GM19372 (cell line): Measurements from ENCODE around the gene IVL.

ENCODE experiments used
- ATAC-seq: cut with Tn5 transposase; IDR thresholded peaks from one replicate; pipeline ENCODE4 v1.9.1; 2021; ENCODE audit warnings: mild to moderate bottlenecking, low read depth, moderate library complexity; ENCODE audit not compliant: unreplicated experiment

Gene IVL

DNA sequence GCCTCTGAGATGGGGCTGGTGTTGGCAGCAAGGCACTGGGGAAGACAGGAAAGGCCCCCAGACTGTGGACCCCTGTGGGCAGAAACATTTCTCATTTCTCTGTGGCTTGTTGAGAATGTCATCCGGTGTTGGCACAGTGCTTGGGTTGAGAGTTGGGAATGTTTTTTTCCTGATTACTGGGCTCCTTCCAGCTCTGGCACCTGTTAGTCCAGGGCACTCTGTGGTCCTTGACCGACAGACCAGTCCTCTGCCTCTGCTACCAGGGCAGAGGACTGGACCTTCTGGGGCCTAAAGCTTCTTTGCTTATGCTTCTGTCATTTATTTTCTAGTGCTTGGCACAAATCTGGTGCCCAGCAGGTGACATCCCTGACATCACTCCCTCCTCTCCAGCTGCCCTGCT is 33.8 kb downstream of the IVL start:
- no peak for ATAC-seq

DNA sequence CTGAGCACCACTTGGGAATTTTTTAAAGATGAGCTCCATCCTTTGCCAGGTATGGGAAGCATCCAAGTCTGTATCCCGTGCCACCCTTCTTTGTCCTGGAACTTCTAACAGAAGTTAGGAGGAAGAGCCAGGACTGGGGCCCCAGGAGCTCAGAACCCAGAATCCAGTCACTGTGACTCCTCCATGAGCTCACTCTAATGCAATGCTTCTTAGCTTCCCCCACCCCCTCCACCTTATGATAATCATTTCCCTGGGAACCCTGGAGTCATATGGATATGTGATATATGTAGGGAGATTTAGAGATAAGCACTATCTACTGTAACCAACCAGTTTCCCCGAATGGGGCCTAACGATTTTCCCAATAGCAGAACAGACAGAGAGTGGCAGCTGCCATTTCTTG is 37.9 kb downstream of the IVL start:
- ATAC-seq: no peak

DNA sequence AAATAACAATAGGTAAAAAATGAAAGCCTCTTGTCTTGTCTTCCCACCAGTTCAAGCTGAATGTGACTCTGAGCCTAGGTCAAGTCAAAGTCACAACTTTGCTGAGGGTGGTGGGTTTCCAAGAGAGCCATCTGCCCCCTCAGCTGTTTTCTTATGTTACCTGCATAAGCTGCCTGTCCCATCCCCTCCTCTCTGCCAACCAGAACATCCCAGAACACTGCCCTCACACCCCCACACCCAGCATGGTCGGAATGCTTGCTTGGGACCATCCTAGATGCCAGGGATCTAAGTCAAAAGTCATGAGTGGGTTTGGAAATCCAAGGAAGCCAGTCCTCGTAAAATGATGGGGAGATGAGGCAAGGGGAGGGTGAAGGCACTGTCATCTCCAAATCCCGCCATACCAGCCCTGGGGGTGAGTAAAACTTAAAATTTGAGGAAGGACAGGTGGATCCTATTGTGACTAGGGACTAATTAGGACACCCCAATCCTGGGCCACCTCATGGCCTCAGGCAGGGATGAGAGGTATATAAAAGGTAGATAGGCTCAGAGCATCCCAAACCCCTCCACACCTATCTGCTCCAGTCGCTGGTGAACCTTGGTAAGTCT is 38.4 kb downstream of the IVL start, which contains the start of gene SPRR5:
TSS of gene SPRR5 (plus strand) at position 556 of the 606 bp plus-strand sequence. CDS start 1,349 bp downstream, outside the sequence.
- no peak for ATAC-seq

DNA sequence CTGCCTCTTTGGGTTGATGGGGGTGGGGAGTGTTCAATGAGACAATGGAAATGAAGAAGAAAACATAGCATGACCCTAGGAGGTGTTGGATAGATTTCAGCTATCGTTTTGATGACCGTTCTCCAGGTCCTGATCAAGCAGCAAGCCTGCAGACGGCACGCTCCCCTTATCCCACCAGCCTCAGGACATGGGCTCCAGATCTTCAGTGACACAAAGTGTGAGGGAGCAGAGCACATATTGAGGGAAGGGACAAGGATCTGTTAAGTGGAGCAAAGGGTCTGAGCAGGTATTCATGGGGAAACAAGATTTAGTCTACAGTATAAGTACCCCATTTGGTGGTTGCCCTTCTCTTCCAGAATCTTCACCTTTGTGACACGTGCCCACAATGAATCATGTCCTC is 43.4 kb downstream of the IVL start:
- no peak for ATAC-seq

DNA sequence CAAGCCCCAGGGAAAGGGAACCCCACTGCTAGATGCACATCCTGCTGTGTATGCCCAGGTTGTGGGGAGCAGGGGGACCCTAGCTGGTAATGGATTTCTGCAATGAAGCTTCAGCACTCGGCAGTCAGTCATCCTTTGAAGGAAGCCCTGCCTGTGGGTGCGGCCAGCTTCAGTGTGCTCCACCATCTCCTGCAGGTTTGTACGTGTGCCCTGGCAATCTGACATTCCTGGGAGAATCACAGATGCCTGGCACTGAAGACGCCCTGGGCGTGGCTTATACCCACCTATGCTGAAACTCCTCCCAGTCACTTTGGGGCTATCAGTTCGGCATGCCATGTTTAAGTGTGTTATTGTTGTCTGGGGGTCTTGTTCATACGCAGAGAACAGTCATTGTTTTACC is 45.4 kb downstream of the IVL start:
- ATAC-seq: no peak

DNA sequence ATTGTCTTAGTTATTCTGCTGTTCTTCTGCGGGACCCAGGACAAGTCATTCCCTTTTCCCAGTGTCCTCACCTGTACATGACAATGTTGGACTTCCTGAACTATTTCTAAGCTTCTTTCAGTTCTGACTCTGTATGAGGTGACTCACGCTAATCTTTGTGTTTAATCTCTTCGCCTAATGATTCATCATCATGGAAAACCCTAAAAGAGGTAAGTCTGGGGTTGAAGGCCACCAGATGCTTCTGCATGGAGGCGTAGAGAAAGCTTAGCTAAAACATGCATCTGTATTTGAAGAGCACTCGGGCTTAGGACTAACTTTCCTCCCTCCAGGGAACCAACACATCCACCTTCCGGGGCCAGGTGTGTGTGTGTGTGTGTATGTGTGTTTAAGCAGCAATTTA is 46.1 kb downstream of the IVL start:
- no peak for ATAC-seq

DNA sequence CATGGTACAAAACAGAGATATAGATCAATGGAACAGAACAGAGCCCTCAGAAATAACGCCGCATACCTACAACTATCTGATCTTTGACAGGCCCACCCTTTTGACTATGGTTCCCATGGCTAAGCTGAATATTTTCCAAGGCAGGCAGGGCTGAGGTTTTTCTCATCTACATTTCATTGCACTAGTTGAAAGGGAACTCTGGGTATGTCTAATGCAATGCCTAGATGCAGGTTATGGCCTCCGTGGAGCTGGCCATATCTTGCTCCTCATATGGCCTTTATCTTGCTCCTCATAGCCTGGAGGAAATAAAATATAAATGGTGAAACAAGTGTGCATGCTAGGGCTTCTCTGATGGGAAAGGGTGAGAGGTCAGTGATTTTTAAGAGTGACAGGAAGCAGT is 49.2 kb downstream of the IVL start:
- ATAC-seq: no peak

DNA sequence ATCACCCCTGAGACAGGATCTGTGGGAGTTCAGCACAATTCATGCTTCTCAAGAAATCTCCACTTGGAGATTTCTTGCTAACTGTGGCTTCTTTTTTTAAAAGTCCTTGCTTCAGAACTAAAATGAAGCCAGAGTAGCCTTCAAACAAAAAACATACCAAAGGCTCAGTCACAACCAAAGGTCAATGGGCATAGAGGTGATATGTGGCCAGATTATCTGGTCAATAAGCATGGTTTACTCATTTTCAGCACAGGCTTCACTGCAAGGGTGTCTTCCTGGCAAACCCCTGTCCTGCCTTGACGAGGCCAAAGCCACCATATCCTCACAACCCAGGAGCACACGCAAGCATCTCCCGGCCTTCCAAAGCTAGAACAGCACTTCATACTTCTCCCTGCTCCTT is 50.9 kb downstream of the IVL start:
- no peak for ATAC-seq

DNA sequence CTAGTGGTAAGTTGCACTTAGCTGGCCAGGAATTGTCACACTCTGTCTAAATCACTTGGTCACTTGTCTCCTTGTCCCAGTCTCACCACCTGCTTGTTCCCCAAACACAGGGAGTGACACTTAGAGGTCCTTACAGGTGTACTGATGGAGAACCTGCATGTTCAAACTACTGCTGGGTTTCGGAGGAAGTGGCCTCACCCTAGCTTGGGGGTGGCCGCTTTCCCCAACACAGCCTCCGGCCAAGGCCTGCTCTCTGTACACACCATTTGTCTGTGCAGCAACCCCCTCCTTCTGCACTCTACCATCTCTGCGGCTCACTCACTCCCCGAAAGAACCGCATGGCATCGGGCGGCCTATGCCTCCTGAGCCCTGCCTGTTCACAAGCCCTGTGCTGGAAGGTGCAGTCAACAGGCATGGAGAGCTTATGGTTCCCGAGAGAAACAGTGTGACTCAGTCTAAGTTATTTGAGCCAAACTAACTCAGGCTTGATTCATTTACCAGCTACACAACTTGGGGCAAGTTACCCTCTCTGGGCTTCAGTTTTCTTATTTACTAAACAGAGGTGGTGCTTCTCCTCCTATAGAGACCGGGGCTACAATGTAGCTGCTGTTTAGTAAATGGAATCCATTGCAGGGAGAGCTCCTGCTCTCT is 51.6 kb downstream of the IVL start:
- no peak for ATAC-seq

DNA sequence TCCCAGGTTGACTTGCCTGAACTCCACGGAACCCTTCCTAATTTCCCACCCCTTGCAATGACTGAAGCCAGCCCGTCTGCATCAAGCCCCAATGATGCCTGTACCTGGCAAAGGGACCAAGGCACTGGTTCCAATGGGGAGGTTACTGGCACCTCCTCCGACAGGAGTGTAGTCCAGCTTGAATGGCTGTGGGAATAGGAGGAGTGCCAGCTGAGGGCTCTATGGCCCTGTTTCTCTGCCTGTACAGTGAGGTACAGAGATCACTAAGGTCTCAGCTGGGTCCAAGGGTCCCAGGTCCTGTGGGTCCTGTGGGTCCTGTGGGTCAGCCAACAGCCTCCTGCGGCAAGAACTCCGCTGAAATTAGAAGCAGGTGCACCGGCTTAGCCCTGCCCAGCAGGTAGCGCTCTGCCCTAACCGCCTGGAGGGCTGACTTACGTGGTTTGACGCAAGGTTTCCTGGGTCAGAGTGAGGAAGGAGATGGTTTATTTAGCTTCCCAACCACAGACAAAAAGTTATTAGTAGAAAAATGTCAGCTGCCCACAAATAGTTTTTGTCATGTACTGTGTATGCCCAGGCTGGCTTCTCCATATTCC is 52.2 kb downstream of the IVL start:
- no peak for ATAC-seq
